Measurements from ENCODE around the gene ATMIN. TPM values are rescaled to one million over a fixed set of nuclear protein-coding genes. Genes with fewer than 3 reads are reported as not detected.
A peak's percentile ranks its signal among the peaks of the same experiment; 100 is the strongest.

ATMIN gene
- total RNA-seq, 1 donor from 2014 or later = 35.0 TPM

- Mint-ChIP-seq H3K27me3 (ENCODE audit: unreplicated experiment) (no peaks in the 10 kb centered on the region), H3K4me1 (ENCODE audit: unreplicated experiment) (peaks cover 6% of the 10 kb centered on the region), H3K4me3 (ENCODE audit: unreplicated experiment) (no peak overlapping the region), H3K9me3 (ENCODE audit: unreplicated experiment) (no peaks in the 10 kb centered on the region), H3K27ac (ENCODE audit: unreplicated experiment) (no peak overlapping the region), H3K36me3 (ENCODE audit: unreplicated experiment) (no peaks in the 10 kb centered on the region)
- no peak for DNase-seq (ENCODE audit: extremely low spot score, unreplicated experiment)
- TF ChIP-seq CTCF (IDR thresholded peaks at IDR 0.05) = no peak
Measured at GRCh38 chr16:81076566-81077075, 41.0 kb downstream of the ATMIN start.

GRCh38 chr16:81077076-81077940 is 41.7 kb downstream of the ATMIN start, which contains the start of gene C16orf46:
TSS of gene C16orf46 (minus strand) at chr16:81077238. CDS start at chr16:81063955, 13,283 bp downstream.
- Mint-ChIP-seq H3K4me3 (ENCODE audit: unreplicated experiment) (no peak within 1 kb of the TSS), H3K4me1 (ENCODE audit: unreplicated experiment) (peaks cover 6% of the 10 kb centered on the region), H3K27me3 (ENCODE audit: unreplicated experiment) (no peaks in the 10 kb centered on the region), H3K9me3 (ENCODE audit: unreplicated experiment) (no peaks in the 10 kb centered on the region), H3K36me3 (ENCODE audit: unreplicated experiment) (no peaks in the 10 kb centered on the region), H3K27ac (ENCODE audit: unreplicated experiment) (no peak within 1 kb of the TSS)
- DNase-seq (ENCODE audit: extremely low spot score, unreplicated experiment) = peak; percentile 99
- TF ChIP-seq CTCF (IDR thresholded peaks at IDR 0.05) = no peak

- H3K27me3 Mint-ChIP-seq (ENCODE audit: unreplicated experiment) = no peaks in the 10 kb centered on the region
- H3K4me1 Mint-ChIP-seq (ENCODE audit: unreplicated experiment) = peaks cover 6% of the 10 kb centered on the region
- no peak for DNase-seq (ENCODE audit: extremely low spot score, unreplicated experiment)
- peaks cover 2% of the 10 kb centered on the region for H3K36me3 Mint-ChIP-seq (ENCODE audit: unreplicated experiment)
- no peak for TF ChIP-seq CTCF (IDR thresholded peaks at IDR 0.05)
- no peak overlapping the region for H3K4me3 Mint-ChIP-seq (ENCODE audit: unreplicated experiment)
- H3K9me3 Mint-ChIP-seq (ENCODE audit: unreplicated experiment) = no peaks in the 10 kb centered on the region
- no peak overlapping the region for H3K27ac Mint-ChIP-seq (ENCODE audit: unreplicated experiment)
Measured at GRCh38 chr16:81080233-81080632, 44.6 kb downstream of the ATMIN start.

GRCh38 chr16:81081014-81081413 is 45.4 kb downstream of the ATMIN start:
- Mint-ChIP-seq H3K4me3 (ENCODE audit: unreplicated experiment) (no peak overlapping the region), H3K9me3 (ENCODE audit: unreplicated experiment) (no peaks in the 10 kb centered on the region), H3K4me1 (ENCODE audit: unreplicated experiment) (peaks cover 6% of the 10 kb centered on the region), H3K27me3 (ENCODE audit: unreplicated experiment) (no peaks in the 10 kb centered on the region), H3K36me3 (ENCODE audit: unreplicated experiment) (peaks cover 2% of the 10 kb centered on the region), H3K27ac (ENCODE audit: unreplicated experiment) (no peak overlapping the region)
- no peak for DNase-seq (ENCODE audit: extremely low spot score, unreplicated experiment)
- TF ChIP-seq CTCF (IDR thresholded peaks at IDR 0.05) = no peak

GRCh38 chr16:81088836-81089235 is 53.2 kb downstream of the ATMIN start:
- Mint-ChIP-seq H3K36me3 (ENCODE audit: unreplicated experiment) (peaks cover 5% of the 10 kb centered on the region), H3K4me1 (ENCODE audit: unreplicated experiment) (no peaks in the 10 kb centered on the region), H3K27ac (ENCODE audit: unreplicated experiment) (no peak overlapping the region), H3K9me3 (ENCODE audit: unreplicated experiment) (no peaks in the 10 kb centered on the region), H3K4me3 (ENCODE audit: unreplicated experiment) (no peak overlapping the region), H3K27me3 (ENCODE audit: unreplicated experiment) (no peaks in the 10 kb centered on the region)
- no peak for TF ChIP-seq CTCF (IDR thresholded peaks at IDR 0.05)
- DNase-seq (ENCODE audit: extremely low spot score, unreplicated experiment) = no peak
